GM19193 (cell line): ENCODE measurements around the gene SNAPC2.
A peak's percentile ranks its signal among the peaks of the same experiment; 100 is the strongest.

Source experiments
- POLR2A ChIP-seq: IDR thresholded peaks from 4 replicates; pipeline ENCODE4 v1.6.1; 2011; ENCODE audit not compliant: insufficient read depth, insufficient read length; ENCODE audit errors: extremely low read depth

SNAPC2 gene

DNA sequence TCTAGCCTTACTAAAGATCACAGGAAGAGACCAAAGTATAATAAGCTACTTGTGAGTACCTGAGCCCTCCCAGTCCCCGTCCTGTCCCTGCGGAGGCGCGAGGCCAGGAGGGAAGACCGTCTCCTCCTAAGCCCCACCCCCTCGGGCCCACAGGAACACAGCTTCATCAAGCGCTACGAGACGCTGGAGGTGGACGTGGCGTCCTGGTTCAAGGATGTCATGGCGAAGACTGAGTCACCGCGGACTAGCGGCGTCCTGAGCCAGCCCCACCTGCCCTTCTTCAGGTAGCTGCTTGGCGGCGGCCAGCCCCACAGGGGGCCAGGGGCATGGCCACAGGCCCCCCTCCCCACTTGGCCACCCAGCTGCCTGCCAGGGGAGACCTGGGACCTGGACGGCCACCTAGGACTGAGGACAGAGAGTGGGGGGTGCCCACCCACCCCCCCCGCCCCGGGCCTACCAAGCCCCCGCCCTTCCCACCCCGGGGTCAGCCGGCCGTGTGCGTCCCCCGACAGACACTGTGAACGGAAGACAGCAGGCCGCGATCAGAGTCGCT, 7.9 kb upstream of the SNAPC2 start:
- TF ChIP-seq POLR2A = no peak

DNA sequence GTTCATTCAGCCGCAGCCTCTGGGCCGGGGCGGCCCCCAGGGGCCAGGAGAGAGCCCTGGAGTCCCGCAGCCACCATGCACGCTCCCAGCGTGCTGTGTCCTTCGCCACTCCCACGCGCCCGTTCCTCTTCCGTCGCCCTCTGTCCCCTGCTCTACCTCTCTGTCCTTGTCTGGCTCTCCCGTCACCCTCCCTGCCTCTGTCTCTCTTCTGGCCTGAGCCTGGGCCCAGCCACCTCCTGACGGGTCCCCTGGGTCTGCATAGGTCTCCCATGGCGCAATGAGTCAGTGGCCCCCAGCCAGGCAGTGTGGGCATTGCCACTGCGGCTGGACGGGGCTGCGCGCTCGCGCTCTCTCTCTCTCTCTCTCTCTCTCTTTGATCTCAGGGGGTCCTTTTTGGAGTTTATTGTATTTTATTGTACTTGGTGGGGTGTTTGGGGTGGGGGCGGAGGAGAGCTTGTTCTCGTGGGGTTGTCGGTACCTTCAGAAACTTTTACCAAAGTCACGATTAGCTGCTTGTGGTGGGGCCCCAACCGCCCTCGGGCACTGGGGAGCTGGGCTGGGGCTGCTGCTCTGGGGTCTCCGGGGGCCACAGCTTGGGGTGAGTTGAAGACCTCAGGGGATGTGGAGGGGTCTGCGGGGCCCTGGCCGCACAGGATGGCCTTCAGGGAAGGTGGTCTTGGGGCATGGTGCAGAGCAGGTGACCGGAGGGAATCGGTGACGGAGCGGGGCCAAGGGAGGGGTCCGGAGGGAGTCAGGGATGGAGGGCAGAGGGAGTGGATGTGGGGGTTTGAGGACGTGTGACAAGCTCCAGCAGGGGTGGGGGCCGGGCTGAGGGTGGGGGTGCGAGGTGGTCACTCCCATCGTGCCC, 7.2 kb upstream of the SNAPC2 start:
- no peak for TF ChIP-seq POLR2A

DNA sequence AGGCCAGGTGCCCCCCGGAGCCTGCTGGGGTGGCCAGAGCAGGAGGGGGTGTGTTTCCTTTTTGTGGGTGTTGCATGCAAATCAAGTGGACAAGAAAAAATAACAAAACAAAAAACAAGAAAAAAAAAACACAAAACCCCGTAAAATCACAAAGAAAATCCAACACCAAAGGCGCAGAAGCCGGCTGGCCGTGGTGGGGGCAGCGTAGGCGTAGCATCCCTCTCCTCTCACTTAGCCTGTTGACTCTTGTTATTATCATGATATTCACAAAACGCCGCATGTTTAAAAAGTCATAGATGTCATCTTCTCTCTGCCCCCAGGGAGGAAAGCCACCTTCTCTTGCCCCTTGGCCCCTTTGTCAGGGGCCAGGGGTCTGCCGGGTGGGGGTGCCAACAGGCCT, 6.5 kb upstream of the SNAPC2 start:
- TF ChIP-seq POLR2A = no peak

DNA sequence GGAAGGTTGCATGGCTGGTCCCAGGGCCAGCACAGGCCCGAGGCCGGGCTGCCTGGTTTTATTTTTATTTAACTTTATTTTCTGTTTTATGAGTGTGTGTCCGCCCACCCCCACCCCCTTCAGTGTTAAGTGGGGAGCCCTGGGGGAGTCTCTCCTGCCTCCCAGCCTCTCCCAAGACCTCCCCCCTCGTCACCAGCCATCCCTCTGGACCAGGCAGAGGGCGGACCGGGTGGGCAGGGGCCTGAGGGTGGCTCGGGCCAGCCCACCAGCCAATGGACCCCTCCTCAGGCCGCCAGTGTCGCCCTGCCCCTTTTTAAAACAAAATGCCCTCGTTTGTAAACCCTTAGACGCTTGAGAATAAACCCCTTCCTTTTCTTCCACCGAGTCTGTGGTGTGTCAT, 6.0 kb upstream of the SNAPC2 start:
- no peak for TF ChIP-seq POLR2A

DNA sequence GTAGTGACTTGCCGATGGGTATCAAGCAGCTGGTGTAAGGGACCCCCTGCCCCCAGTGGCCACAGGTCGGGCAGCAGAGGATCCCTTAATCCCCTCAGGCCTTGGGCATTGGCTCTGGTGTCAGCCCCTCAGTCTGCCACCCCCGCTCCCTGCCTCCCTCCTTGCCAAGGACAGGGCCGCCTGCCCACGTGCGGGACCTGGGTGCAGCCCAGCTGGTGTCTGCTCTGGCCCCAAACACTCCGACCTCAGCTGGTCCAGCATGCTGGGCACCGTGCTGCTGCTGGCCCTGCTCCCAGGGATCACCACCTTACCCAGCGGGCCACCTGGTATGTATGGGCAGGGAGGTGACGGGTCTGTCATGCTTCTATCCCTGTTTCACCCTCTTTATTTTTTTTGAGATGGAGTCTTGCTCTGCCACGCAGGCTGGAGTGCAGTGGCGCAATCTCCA, 5.5 kb upstream of the SNAPC2 start, which contains the start of gene TGFBR3L:
Gene TGFBR3L, plus strand, starts transcription at position 233 of the 448 bp plus-strand sequence.
- no peak for TF ChIP-seq POLR2A

DNA sequence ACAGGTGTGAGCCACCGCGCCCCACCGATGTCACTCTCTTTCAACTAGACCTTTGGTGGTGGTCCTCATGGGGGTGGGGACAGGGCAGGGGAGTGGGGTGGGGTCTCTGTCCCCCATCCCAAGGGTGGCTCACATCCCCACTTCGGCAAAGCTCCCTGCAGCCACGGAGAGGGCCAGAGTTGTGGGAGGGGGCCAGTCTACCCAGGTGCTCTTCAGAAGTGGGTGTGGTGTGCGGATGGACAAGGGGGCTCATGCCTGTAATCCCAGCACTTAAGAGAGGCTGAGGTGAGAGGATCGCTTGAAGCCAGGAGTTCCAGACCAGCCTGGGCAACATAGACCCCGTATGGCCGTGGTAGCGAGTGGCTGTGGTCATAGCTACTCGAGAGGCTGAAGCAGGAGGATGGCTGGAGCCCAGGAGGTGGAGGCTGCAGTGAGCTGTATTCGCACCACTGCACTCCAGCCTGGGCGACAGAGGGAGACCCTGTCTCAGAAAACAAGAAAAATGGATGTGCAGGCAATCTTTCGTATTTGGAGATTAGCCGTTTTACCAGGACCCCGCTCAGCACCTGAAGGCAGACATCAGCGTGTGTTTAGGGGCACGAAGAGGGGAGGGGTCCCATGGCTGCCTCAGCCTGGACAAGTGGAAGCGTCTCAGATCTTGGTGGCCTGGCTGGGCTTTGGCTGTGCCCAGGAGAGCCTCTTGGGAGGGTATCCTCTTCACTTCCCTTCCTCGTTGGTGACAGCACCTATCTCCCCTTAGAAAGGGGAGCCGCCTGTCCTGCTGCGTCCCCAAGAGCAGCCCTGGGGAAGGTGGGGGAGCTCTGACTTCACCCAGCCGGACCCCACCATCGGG, 4.7 kb upstream of the SNAPC2 start:
- TF ChIP-seq POLR2A = no peak

DNA sequence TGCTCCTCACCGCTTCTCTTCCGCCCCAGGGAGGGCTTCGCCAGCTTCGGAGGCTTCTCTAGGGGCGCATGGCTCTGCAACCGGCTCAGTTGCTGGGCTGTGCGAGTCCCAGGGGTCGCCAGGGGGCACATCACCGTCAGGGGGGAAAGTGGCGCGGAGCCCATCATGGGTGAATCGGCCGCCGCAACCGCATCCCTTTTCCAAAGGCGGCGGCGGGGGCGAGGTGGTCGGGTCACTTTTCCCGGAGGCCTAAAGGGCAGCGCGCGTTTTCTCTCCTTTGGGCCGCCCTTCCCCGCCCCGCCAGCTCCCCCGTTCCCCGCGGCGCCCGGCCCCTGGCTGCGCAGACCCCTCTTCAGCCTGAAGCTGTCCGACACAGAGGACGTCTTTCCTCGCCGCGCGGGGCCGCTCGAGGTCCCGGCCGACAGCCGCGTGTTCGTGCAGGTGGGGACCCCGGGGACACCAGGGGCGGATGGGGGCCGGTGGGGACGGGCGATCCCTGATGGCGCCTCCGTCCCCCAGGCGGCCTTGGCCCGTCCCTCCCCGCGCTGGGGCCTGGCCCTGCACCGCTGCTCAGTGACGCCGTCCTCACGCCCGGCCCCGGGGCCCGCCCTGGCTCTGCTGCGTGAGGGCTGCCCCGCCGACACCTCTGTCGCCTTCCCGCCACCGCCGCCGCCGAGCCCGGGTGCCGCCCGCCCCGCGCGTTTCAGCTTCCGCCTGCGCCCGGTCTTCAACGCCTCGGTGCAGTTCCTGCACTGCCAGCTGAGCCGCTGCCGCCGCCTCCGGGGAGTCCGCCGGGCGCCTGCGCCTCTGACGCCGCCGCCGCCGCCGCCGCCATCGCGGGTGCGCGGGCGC, 3.8 kb upstream of the SNAPC2 start:
- no peak for TF ChIP-seq POLR2A

DNA sequence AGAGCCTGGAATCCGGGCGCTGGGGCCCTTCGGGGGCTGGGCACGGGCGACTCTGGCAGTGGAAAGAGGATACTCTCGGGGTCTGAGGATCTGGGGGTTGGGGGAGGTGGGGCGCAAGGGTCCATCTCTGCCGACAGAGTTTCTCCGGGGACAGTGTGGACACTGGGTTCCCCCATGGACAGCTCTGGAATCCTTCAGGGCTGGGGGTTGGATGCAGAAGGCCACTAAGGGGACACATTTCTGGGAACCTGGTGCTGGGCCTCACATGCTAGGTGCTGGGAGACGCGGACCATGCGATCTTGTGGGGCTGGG, 3.2 kb upstream of the SNAPC2 start:
- no peak for TF ChIP-seq POLR2A

DNA sequence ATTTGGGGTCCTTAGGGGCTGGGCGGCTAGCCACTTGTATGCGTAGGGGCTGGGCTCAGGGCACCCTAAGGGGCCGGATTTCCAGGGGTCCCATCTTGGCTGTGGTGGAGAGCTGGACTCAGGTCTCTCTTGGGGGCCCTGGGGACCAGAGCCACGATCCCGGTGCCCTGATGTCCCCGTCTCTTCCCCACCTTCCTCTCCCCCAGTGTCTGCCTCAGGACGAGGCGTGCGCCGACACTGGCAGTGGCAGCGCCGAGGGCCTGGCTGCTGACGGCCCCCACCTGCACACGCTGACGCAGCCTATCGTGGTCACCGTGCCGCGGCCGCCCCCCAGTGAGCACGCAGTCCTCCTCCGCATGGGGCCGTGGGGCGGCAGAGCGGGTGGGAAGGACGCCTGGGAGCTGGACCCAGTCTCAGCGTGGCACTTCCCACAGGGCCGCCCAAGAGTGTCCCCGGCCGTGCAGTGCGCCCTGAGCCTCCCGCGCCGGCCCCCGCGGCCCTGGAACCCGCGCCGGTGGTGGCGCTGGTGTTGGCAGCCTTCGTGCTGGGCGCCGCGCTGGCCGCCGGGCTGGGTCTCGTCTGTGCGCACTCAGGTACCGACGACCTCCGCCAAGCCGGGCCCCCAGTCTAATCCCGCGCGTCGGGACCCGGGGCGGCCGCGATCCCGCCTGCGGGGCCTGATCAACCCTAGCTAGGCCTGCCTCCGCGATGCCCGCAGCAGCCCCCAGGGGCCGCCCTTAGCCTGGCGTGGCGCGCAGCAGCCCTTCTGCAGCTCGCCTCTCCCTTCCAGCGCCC, 2.7 kb upstream of the SNAPC2 start:
- no peak for TF ChIP-seq POLR2A

DNA sequence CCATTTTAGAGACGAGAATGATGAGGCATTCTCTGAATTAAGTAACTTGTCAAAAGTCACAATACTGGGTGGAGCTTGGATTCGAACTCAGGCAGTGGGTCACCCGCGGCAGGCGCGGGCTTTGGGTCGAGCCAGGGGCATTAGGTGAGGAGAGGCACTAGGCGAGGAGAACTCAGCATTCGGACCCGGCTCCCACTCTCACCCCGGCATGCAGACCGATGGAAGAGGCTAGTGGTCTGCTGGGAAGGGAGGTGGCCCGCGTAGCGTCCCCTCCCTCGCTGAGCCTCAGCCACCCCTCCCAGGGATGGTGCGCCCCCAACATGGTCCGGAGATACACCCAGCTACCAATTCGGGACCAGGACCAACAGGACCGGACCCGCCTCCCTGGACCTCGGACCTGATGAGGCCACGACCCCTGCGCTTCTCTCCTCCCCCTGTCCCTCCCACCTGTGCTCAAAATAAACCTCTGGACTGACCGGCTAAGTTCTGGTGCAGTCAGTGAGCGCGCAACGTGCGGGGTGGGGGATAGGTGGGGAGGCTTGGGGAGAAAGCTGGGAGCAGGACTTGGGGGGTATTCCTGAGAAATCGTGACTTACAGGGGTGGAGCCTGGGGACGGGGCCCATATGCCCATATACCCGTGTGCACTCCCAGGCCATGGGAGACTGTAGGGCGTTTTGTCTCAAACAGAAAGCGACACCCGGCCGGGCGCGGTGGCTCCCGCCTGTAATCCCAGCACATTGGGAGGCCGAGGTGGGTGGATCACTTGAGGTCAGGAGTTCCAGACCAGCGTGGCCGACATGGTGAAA, 1.3 kb upstream of the SNAPC2 start:
- TF ChIP-seq POLR2A = no peak

DNA sequence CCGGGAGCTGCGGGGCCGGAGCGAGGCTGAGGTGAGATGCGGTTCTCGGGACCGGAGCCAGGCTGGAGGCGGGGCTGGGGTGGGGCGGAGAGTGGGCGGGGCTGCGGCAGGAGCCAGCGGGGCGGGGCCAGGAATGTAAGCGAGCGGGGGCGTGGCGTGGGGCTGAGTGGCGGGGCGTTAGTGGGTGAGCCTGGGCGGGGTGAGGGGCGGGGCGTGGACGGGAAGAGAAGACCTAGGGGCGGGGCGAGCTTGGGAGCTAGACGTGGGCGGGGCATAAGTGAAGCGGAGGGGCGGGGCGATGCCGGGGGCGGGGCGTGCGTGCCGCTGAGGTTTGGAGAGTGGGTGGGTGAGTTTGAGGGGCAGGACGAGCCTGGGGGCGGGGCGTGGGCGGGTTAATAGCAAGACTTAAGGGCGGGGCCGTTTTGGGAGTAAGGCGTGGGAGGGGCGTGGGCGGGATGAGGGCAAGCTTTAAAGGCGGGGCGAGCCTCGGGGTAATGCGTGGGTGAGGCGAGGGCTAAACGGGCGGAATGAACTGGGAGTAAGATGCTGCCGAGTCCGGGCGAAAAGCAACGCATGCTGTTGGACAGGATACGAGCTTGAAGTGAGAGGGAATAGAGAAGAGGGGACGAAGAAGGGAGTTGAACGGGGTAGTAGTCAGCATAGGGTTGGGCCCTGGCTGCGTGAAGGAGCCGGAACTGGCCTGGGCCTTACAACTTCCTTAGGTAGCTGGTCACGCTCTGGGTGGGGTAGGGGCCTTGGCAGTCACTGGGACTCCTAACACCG, 572 bp downstream of the SNAPC2 start:
- TF ChIP-seq POLR2A = peak; percentile 14

DNA sequence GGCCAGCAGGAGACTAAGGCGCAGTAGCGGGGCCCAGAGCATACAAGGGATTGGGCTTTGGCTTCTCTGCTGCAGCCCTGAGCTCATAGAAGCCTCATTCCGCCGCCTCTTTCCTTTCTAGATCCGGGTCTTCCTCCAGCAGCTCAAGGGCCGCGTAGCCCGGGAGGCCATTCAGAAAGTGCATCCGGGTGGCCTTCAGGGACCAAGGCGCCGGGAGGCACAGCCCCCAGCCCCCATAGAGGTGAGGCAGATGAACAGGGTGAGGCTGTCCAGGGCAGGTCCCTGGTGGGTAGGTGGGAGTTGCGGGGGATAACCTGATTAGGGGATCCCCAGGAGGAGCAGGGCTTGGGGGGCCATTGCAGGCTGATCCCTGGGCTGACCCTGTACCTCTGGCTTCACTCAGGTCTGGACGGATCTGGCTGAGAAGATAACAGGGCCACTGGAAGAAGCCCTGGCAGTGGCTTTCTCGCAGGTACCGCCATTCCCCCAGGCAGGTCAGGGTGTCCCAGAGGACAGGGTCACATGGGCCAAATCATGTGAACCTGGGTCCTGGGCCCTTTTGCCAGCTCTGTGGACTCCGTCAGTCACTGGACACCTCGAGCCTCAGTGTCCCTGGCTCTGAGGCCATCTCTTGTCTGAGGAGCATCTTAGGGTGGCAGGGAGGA, 1.3 kb downstream of the SNAPC2 start:
- no peak for TF ChIP-seq POLR2A
